DND-41 (cell line): ENCODE data around the gene SS18L1.

Experiments
- CTCF ChIP-seq: IDR thresholded peaks from 2 replicates; pipeline ENCODE4 v1.5.1; 2012; ENCODE audit warnings: borderline replicate concordance, low read length, moderate library complexity, mild to moderate bottlenecking; ENCODE audit not compliant: poor library complexity, severe bottlenecking; ENCODE audit errors: extremely low read depth
- EZH2 ChIP-seq: IDR thresholded peaks from 3 replicates; pipeline ENCODE4 v1.6.1; 2012; ENCODE audit warnings: borderline replicate concordance, low read depth, mild to moderate bottlenecking, moderate library complexity, low read length, inconsistent platforms; ENCODE audit not compliant: severe bottlenecking

GRCh38 chr20:62226707-62227590 lies 83.4 kb downstream of the SS18L1 start:
- TF ChIP-seq CTCF (no peak), EZH2 (no peak)
